GM12865 (cell line): Measurements from ENCODE around the gene RDH13.
"Not testable (repeated sequence)": the region's sequence is repeated elsewhere in the genome, so short reads cannot be mapped to it uniquely, and the experiment has no call there.

Experiments
- DNase-seq: peaks from one replicate; pipeline ENCODE4 v3.0.0; 2010; ENCODE audit warnings: low read depth
- H3K4me3 ChIP-seq: 2 replicates; pipeline ENCODE4 v1.5.1; 2011; ENCODE audit warnings: mild to moderate bottlenecking, low read depth, low read length, control low read depth
- TF ChIP-seq, protein P1 (sequence below): IDR thresholded peaks from 2 replicates; pipeline ENCODE4 v1.5.1; 2011; ENCODE audit warnings: low read length, control low read depth, low read depth, inconsistent platforms; ENCODE audit not compliant: insufficient read depth; ENCODE audit errors: missing control alignments

RDH13 gene

DNA sequence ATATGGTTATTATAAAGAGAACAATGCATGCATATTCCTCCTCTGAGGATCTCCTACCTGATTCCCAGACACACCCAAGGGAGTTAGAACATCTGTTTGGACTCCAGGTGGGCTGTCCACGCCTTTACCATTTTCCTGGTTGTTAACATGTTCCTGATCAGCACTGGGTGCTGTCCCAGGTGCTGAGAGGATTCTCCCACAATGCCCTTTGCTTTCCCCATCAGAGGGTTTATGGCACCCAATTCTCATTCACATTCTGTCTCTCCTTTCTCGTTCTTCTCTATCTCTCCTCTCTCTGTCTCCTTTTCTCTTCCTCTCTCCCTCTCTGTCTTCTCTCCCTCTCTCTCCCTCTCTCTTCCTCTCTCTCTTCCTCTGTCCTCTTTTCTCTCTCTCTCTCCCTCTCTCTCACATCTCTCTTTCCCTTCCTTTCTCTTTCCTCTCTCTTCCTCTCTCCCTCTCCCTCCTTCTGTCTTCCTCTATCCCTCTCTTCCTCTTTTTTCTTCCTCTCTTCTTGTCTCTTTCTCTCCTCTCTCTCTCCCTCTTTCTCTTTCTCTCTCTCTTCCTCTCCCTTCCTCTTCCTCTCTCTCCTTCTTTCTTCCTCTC is 3.3 kb upstream of the RDH13 start:
- no peak for DNase-seq
- TF ChIP-seq, protein P1, sequence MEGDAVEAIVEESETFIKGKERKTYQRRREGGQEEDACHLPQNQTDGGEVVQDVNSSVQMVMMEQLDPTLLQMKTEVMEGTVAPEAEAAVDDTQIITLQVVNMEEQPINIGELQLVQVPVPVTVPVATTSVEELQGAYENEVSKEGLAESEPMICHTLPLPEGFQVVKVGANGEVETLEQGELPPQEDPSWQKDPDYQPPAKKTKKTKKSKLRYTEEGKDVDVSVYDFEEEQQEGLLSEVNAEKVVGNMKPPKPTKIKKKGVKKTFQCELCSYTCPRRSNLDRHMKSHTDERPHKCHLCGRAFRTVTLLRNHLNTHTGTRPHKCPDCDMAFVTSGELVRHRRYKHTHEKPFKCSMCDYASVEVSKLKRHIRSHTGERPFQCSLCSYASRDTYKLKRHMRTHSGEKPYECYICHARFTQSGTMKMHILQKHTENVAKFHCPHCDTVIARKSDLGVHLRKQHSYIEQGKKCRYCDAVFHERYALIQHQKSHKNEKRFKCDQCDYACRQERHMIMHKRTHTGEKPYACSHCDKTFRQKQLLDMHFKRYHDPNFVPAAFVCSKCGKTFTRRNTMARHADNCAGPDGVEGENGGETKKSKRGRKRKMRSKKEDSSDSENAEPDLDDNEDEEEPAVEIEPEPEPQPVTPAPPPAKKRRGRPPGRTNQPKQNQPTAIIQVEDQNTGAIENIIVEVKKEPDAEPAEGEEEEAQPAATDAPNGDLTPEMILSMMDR, result no peak
- no peak overlapping the region for H3K4me3 ChIP-seq

DNA sequence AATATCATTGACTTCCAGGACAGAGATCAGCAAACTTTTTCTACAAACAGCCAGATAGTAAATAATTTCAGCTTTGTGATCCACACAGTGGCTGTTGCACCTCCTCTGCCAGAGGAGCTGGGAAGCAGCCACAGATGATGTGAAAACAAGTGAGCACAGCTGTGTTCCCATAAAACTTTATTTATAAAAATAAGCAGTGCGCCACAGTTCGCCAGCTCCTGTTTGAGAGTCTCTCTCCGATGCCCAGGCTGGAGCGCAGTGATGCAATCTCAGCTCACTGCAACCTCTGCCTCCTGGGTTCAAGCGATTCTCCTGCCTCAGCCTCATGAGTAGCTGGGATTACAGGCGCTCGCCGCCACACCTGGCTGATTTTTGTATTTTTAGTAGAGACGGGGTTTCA is 2.6 kb upstream of the RDH13 start:
- not testable (repeated sequence) for DNase-seq, H3K4me3 ChIP-seq

DNA sequence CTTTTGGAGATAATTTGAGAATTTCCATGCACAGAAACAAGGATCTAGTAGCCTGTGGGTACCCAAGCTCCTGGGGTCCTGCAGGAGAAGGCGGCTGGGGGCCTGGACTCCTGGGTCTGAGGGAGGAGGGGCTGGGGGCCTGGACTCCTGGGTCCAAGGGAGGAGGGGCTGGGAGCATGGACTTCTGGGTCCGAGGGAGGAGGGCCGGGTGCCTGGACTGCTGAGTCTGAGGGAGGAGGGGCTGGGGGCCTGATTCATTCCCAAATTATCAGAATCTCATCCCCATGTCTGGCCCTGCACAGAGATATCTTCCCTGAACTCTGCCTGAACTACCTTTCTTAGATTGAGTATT is 520 bp upstream of the RDH13 start:
- TF ChIP-seq, protein P1, result no peak
- H3K4me3 ChIP-seq, result peak overlapping the region; percentile 43
- DNase-seq, result no peak

DNA sequence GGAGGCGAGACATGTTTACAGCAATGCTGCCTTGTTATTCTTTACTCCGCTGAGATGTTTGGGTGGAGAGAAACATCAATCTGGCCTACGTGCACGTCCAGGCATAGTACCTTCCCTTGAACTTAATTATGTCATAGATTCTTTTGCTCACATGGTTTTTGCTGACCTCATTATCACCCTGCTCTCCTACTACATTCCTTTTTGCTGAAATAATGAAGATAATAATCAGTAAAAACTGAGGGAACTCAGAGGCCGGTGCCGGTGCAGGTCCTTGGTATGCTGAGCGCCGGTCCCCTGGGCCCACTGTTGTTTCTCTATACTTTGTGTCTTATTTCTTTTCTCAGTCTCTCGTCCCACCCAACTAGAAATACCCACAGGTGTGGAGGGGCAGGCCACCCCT is 2.7 kb downstream of the RDH13 start:
- DNase-seq, H3K4me3 ChIP-seq: not testable (repeated sequence)

DNA sequence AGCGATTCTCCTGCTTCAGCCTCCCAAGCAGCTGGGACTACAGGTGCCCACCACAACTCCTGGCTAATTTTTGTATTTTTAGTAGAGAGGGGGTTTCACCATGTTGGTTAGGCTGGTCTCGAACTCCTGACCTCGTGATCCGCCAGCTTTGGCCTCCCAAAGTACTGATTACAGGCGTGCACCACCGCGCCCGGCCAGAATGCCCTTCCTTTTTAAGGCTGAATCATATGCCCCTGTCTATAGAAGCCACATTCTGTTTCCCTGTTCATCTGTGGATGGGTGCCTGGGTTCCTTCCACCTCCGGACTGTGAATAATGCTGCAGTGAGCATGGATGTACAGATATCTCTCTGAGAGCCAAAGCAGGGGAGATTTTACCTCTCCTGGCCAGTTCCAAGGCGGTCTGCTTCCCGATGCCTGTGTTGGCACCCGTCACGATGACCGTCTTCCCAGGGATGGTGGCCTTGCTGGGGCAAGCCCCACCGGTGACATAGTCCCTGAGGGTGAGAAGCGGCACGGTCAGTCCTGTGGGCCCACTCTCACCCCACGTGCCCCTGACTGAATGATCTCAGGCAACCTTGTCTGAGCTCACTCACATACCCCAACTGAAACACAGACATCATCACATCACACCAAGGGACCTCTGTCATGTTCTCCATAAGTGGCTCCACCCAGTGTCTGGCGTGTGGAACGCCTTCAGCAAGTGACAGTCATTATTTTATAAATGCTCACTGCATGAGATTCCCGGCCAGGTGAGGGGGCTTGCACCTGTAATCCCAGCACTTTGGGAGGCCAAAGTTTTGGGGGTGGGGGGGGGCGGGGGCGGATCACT is 4.0 kb downstream of the RDH13 start:
- DNase-seq, result peak; percentile 23
- no peak overlapping the region for H3K4me3 ChIP-seq
- TF ChIP-seq, protein P1, result no peak

DNA sequence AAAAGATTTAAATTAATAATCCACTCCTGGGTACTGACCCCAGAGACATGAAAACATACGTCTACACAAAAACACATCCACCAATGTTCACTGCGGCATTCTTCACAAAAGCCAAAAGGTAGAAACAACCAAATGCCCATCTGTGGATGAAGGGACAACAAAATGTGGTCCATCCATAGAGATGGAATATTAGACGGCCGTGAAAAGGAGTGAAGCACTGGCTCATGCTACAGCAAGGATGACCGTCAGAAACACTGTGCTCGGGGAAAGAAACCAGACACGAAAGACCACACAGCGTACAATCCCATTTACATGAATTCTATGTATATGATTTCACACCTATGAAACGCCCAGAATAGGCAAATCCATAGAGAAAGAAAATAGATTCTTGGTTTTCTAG is 6.1 kb downstream of the RDH13 start:
- H3K4me3 ChIP-seq, result no peak overlapping the region
- no peak for DNase-seq
- TF ChIP-seq, protein P1, result no peak

DNA sequence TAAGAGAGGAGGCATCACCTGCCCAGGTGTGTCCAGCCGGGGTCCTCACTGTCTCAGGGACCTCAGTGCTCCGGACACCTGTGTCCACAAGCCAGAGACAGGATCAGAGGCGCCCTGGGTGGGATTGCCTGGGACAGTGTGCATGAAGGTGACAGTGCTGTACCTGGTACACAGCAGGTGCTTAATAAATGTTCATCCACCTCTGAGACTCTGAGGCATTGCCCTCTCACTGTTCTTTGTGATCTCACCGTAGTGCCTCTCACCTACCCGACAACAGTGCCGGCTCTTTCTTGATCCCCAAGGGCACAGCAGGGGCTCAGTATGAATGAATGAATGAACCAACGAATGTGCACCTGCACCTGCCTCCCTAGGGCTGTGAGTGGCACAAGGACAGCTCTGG is 9.2 kb downstream of the RDH13 start:
- H3K4me3 ChIP-seq, result no peak overlapping the region
- DNase-seq, result no peak
- TF ChIP-seq, protein P1, result no peak
